ENCODE measurements around the gene SLC50A1. TPM values are rescaled to one million over a fixed set of nuclear protein-coding genes. Genes with fewer than 3 reads are reported as not detected.

Gene SLC50A1
- polyA plus RNA-seq, 6 donors from 2014 or later: 152 to 273 (median 201) TPM

DNA sequence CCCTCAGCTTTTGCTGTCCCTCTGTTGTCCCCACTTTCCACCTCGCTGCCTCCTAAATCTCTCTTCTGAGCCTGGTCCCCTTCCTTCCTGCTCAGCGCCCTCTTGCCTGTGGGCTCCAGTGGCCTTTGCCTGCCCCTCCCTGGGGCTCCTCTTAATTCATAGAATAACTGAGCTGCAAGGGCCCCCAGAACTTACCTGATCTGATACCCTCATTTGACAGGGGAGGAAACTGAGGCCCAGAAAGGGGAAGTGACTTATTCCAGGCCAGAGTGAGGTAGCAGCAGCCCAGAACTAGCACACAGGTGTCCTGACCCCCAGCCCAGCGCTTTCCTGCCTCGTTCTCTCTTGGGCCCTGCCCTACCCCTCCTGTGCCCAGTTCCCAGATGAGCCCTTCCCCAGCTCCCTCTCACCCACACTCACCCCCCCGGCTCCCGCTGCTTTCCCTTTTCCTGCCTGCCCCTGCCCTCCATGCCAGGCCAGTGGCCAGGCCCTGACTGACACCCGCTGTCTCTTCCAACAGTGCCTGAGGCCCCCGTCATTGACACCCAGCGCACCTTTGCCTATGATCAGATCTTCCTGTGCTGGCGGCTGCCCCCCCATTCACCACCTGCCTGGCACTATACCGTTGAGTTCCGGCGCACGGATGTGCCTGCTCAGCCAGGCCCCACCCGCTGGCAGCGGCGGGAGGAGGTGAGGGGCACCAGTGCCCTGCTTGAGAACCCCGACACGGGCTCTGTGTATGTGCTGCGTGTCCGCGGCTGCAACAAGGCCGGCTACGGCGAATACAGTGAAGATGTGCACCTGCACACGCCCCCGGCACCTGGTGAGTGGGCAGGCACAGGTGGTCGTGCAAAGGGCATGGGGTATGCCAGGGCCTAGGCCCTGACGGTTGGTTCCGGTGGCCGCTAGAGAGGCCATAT, 43.7 kb downstream of the SLC50A1 start:
- Mint-ChIP-seq H3K27ac (peak overlapping the region in 2 of 6 donors; percentile 63 to 67), H3K4me3 (no peak overlapping the region), H3K36me3 (no peaks in the 10 kb centered on the region), H3K9me3 (no peaks in the 10 kb centered on the region), H3K4me1 (peaks cover 25 to 30% (median 26%) of the 10 kb centered on the region in 3 donors), H3K27me3 (no peaks in the 10 kb centered on the region)
- no peak for DNase-seq
- ATAC-seq (ENCODE audit: low read depth in 2 of 2): no peak

DNA sequence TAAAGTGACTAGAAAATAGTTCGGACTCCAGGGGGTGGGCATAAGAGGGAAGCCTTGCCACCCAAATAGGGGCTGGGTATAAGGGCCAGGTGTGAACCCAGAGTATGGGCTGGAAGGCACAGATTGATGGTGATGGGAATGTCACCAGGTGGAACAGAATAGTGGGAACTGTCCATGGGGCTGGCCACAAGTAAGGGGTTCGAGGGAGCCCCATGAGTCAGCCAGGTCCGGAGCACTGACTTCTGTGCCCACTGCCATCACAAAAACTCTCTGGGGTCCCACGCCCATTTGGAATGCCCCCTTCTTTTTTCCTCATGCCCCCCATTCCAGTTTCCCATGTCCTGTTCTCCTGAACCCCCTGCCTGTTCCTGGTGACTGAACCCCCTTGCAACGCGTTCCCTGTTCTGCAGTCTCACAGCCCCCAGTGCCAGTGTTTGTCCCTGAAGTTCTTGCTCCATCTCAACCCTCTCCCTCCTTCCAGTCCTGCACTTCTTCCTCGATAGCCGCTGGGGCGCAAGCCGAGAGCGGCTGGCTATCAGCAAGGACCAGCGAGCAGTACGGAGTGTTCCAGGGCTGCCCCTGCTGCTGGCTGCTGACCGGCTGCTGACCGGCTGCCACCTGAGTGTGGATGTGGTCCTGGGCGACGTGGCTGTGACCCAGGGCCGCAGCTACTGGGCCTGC, 45.9 kb downstream of the SLC50A1 start:
- ATAC-seq (ENCODE audit: low read depth in 2 of 2): no peak
- peaks cover 29 to 38% (median 31%) of the 10 kb centered on the region in 3 donors for H3K4me1 Mint-ChIP-seq
- H3K9me3 Mint-ChIP-seq: no peaks in the 10 kb centered on the region
- no peak for DNase-seq
- no peaks in the 10 kb centered on the region for H3K36me3 Mint-ChIP-seq
- no peak overlapping the region for H3K27ac Mint-ChIP-seq
- H3K4me3 Mint-ChIP-seq: no peak overlapping the region
- H3K27me3 Mint-ChIP-seq: no peaks in the 10 kb centered on the region

- no peak overlapping the region for H3K27ac Mint-ChIP-seq
- H3K9me3 Mint-ChIP-seq: no peaks in the 10 kb centered on the region
- H3K4me1 Mint-ChIP-seq: peaks cover 25 to 35% (median 27%) of the 10 kb centered on the region in 3 donors
- DNase-seq: no peak
- no peak for ATAC-seq (ENCODE audit: low read depth in 2 of 2)
- H3K4me3 Mint-ChIP-seq: no peak overlapping the region
- no peaks in the 10 kb centered on the region for H3K36me3 Mint-ChIP-seq
- no peaks in the 10 kb centered on the region for H3K27me3 Mint-ChIP-seq
Measured at GRCh38 chr1:155182052-155182550, 46.4 kb downstream of the SLC50A1 start.

DNA sequence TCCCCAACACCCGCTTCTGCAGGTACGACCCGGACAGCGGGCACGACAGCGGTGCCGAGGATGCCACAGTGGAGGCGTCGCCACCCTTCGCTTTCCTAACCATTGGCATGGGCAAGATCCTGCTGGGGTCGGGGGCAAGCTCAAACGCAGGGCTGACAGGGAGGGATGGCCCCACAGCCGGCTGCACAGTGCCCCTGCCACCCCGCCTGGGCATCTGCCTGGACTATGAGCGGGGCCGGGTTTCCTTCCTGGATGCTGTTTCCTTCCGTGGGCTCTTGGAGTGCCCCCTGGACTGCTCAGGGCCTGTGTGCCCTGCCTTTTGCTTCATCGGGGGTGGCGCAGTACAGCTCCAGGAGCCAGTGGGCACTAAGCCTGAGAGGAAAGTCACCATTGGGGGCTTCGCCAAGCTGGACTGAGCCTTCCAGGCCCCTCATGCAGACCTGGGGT, 48.1 kb downstream of the SLC50A1 start:
- Mint-ChIP-seq H3K27me3 (no peaks in the 10 kb centered on the region), H3K4me1 (peaks cover 28 to 41% (median 33%) of the 10 kb centered on the region in 3 donors), H3K36me3 (no peaks in the 10 kb centered on the region), H3K9me3 (peaks cover 0 to 2% (median 0%) of the 10 kb centered on the region in 7 donors), H3K4me3 (no peak overlapping the region), H3K27ac (no peak overlapping the region)
- ATAC-seq (ENCODE audit: low read depth in 2 of 2) (no peak), DNase-seq (no peak)

DNA sequence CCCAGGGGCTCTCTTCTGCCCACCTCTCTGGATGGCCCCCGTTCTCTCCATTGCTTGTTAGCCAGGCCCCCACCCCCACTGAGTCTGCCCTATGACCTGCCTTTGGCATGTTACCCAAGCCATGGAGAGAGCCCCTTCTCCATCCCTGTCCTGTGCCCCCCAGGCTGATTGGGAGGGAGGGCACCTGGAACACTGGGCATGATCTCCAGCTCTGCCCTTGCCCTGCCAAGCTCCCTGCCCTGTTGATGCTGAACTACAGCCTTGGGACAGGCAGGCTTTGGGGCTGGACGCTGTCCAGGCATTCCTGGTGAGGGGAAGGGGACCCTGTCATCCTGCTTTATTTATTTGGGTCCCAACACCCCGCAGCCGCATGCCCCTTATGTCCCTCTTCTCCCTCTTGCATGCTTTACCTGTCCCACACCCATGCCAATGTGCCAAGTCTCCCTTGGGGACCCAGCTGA, 48.7 kb downstream of the SLC50A1 start:
- DNase-seq: no peak
- ATAC-seq (ENCODE audit: low read depth in 2 of 2): no peak
- Mint-ChIP-seq H3K27ac (no peak overlapping the region), H3K4me3 (peak overlapping the region in 1 of 8 donors; percentile 40), H3K4me1 (peaks cover 28 to 37% (median 33%) of the 10 kb centered on the region in 3 donors), H3K27me3 (no peaks in the 10 kb centered on the region), H3K36me3 (no peaks in the 10 kb centered on the region), H3K9me3 (peaks cover 0 to 2% (median 0%) of the 10 kb centered on the region in 7 donors)

- Mint-ChIP-seq H3K27me3 (no peaks in the 10 kb centered on the region), H3K36me3 (no peaks in the 10 kb centered on the region), H3K4me1 (peaks cover 28 to 37% (median 33%) of the 10 kb centered on the region in 3 donors), H3K9me3 (peaks cover 0 to 2% (median 0%) of the 10 kb centered on the region in 7 donors), H3K27ac (peak overlapping the region in 3 of 6 donors; percentile 16 to 60 (median 42)), H3K4me3 (peak overlapping the region in 5 of 8 donors; percentile 26 to 49 (median 44))
- ATAC-seq (ENCODE audit: low read depth in 2 of 2) (peak; percentile 98 to 99), DNase-seq (peak; percentile 65)
Measured at GRCh38 chr1:155184835-155185782, 49.5 kb downstream of the SLC50A1 start.

GRCh38 chr1:155185783-155186066, 50.1 kb downstream of the SLC50A1 start:
- Mint-ChIP-seq H3K27ac (peak overlapping the region in 1 of 6 donors; percentile 60), H3K36me3 (no peaks in the 10 kb centered on the region), H3K4me1 (peaks cover 28 to 37% (median 33%) of the 10 kb centered on the region in 3 donors), H3K4me3 (peak overlapping the region in 4 of 8 donors; percentile 26 to 49 (median 38)), H3K27me3 (no peaks in the 10 kb centered on the region), H3K9me3 (peaks cover 0 to 2% (median 0%) of the 10 kb centered on the region in 7 donors)
- ATAC-seq (ENCODE audit: low read depth in 2 of 2): no peak
- no peak for DNase-seq

DNA sequence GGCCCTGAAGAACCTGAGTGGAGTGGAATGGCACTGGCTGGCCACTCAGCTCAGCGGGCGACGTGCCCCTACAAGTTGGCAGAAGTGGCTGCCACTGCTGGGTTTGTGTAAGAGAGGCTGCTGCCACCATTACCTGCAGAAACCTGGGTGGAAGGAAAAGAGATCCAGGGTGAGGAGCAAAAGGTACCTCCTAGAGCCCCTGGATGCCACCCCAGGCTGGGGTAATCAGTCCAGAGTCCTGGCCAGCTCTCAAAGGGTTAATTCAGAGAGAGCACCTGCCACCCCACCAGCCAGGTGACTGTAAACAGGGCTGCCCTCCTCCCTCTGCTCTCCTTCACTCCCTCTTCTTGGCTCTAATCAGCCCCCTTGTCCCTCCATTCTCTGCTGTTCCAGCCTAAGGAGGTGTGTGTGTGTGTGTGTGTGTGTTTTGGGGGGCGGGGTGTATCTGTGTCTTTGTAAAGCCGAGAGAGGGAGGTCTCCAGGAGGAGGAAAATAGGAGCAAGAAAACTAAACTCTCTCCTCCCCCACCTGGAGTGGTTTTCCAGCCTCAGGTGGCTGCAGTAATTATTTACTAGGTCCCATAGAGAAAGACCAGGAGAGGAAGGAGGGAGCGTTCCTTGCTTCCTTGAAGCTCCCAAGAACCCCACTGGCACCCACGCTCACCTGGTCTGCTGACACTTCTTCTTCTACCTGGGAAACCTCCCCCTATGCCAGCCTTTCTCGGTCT, 50.6 kb downstream of the SLC50A1 start:
- Mint-ChIP-seq H3K27ac (peak overlapping the region in 1 of 6 donors; percentile 60), H3K36me3 (no peaks in the 10 kb centered on the region)
- DNase-seq: no peak

GRCh38 chr1:155186794-155187455, 51.3 kb downstream of the SLC50A1 start:
- H3K4me1 Mint-ChIP-seq: peaks cover 28 to 37% (median 33%) of the 10 kb centered on the region in 3 donors
- peak overlapping the region in 1 of 8 donors; percentile 47 for H3K4me3 Mint-ChIP-seq
- no peak for ATAC-seq (ENCODE audit: low read depth in 2 of 2)

More for the DNA sequence above, 50.6 kb downstream of the SLC50A1 start:
- H3K4me3 Mint-ChIP-seq: peak overlapping the region in 1 of 8 donors; percentile 47
- peaks cover 28 to 37% (median 33%) of the 10 kb centered on the region in 3 donors for H3K4me1 Mint-ChIP-seq
- no peaks in the 10 kb centered on the region for H3K27me3 Mint-ChIP-seq
- ATAC-seq (ENCODE audit: low read depth in 2 of 2): no peak
- peaks cover 0 to 2% (median 0%) of the 10 kb centered on the region in 7 donors for H3K9me3 Mint-ChIP-seq

GRCh38 chr1:155187456-155187891, 51.8 kb downstream of the SLC50A1 start:
- no peaks in the 10 kb centered on the region for H3K27me3 Mint-ChIP-seq
- H3K4me1 Mint-ChIP-seq: peaks cover 28 to 40% (median 36%) of the 10 kb centered on the region in 3 donors
- no peaks in the 10 kb centered on the region for H3K36me3 Mint-ChIP-seq
- ATAC-seq (ENCODE audit: low read depth in 2 of 2) (no peak), DNase-seq (no peak)
- H3K27ac Mint-ChIP-seq: peak overlapping the region in 2 of 6 donors; percentile 12 to 79
- peaks cover 0 to 2% (median 0%) of the 10 kb centered on the region in 7 donors for H3K9me3 Mint-ChIP-seq
- H3K4me3 Mint-ChIP-seq: peak overlapping the region in 1 of 8 donors; percentile 47

More at GRCh38 chr1:155186794-155187455, 51.3 kb downstream of the SLC50A1 start:
- DNase-seq: no peak
- H3K36me3 Mint-ChIP-seq: no peaks in the 10 kb centered on the region
- H3K9me3 Mint-ChIP-seq: peaks cover 0 to 2% (median 0%) of the 10 kb centered on the region in 7 donors
- H3K27me3 Mint-ChIP-seq: no peaks in the 10 kb centered on the region
- peak overlapping the region in 3 of 6 donors; percentile 9 to 79 (median 12) for H3K27ac Mint-ChIP-seq

- Mint-ChIP-seq H3K4me1 (peaks cover 30 to 40% (median 40%) of the 10 kb centered on the region in 3 donors), H3K4me3 (peak overlapping the region in 4 of 8 donors; percentile 22 to 88 (median 50))
- no peak for ATAC-seq (ENCODE audit: low read depth in 2 of 2)
Measured at GRCh38 chr1:155188268-155188667, 52.6 kb downstream of the SLC50A1 start.

More at GRCh38 chr1:155188268-155188667, 52.6 kb downstream of the SLC50A1 start:
- no peak for DNase-seq
- peaks cover 0 to 2% (median 0%) of the 10 kb centered on the region in 7 donors for H3K9me3 Mint-ChIP-seq
- no peaks in the 10 kb centered on the region for H3K36me3 Mint-ChIP-seq
- H3K27ac Mint-ChIP-seq: peak overlapping the region in 3 of 6 donors; percentile 23 to 82 (median 31)
- H3K27me3 Mint-ChIP-seq: peaks cover 0 to 2% (median under 1%) of the 10 kb centered on the region in 3 donors
